K562 (cell line): Measurements from ENCODE around the gene TTC39A. TPM values are rescaled to one million over a fixed set of nuclear protein-coding genes. Genes with fewer than 3 reads are reported as not detected.

ENCODE experiments used
- BHLHE40 ChIP-seq: IDR thresholded peaks from 2 replicates; pipeline ENCODE4 v1.6.1; 2011; ENCODE audit warnings: low read length, improper control_type of control experiment
- DACH1 ChIP-seq: fragments of 450-650 bp; IDR thresholded peaks from 2 replicates; pipeline ENCODE4 v1.6.1; 2018; ENCODE audit not compliant: partially characterized antibody
- DIDO1 ChIP-seq: fragments of 450-650 bp; IDR thresholded peaks from 2 replicates; pipeline ENCODE4 v1.6.1; 2016; ENCODE audit warnings: low read depth, missing biosample characterization, missing genetic modification characterization
- EGR1 ChIP-seq: fragments of 450-650 bp; conservative IDR thresholded peaks from 2 replicates; pipeline ENCODE4 v1.6.1; 2017; ENCODE audit warnings: mild to moderate bottlenecking
- ESRRB ChIP-seq: fragments of 250-450 bp; sonication (Bioruptor Pico); IDR thresholded peaks from 2 replicates; pipeline ENCODE4 v1.5.0; 2020; ENCODE audit warnings: mild to moderate bottlenecking, moderate library complexity, borderline replicate concordance
- HNRNPL ChIP-seq: fragments of 200-400 bp; formaldehyde crosslinking; IDR thresholded peaks from 2 replicates; pipeline ENCODE4 v1.6.1; 2017; ENCODE audit warnings: low read depth, mild to moderate bottlenecking, low read length
- MTA3 ChIP-seq: fragments of 450-650 bp; formaldehyde crosslinking; IDR thresholded peaks from 2 replicates; pipeline ENCODE4 v1.6.1; 2017; ENCODE audit warnings: mild to moderate bottlenecking, borderline replicate concordance
- PTRF ChIP-seq: fragments of 450-650 bp; IDR thresholded peaks from 2 replicates; pipeline ENCODE4 v1.6.1; 2016; ENCODE audit warnings: mild to moderate bottlenecking, missing genetic modification characterization, missing compliant biosample characterization
- RAD21 ChIP-seq, 2 experiments: fragments of 250-450 bp in 1 of 2; fragments of 450-650 bp in 1 of 2; sonication (Bioruptor Pico) in 1 of 2; formaldehyde crosslinking in 1 of 2; IDR thresholded peaks in 1 of 2; conservative IDR thresholded peaks in 1 of 2; 2 replicates each; pipeline versions ENCODE4 v1.4.0 to v1.8.0; 2020 to 2022; ENCODE audit warnings: mild to moderate bottlenecking in 2 of 2, moderate library complexity in 1 of 2
- RBM22 ChIP-seq: fragments of 200-400 bp; formaldehyde crosslinking; IDR thresholded peaks from 2 replicates; pipeline ENCODE4 v1.6.1; 2018; ENCODE audit warnings: low read length, low read depth; ENCODE audit not compliant: poor library complexity, severe bottlenecking
- SAFB ChIP-seq: fragments of 200-400 bp; formaldehyde crosslinking; IDR thresholded peaks from 2 replicates; pipeline ENCODE4 v1.6.1; 2017; ENCODE audit warnings: low read depth, low read length, borderline replicate concordance
- SMARCE1 ChIP-seq: fragments of 450-650 bp; IDR thresholded peaks from 2 replicates; pipeline ENCODE4 v1.7.1; 2016; ENCODE audit warnings: mild to moderate bottlenecking
- ZMIZ1 ChIP-seq, 2 experiments: fragments of 150-350 bp in 1 of 2; IDR thresholded peaks; 2 replicates each; pipeline ENCODE4 v1.6.1; 2012 to 2016; ENCODE audit warnings: low read depth in 2 of 2, low read length in 2 of 2, mild to moderate bottlenecking in 1 of 2, moderate library complexity in 1 of 2
- ZNF212 ChIP-seq: fragments of 450-650 bp; formaldehyde crosslinking; IDR thresholded peaks from 2 replicates; pipeline ENCODE4 v1.4.0; 2020; ENCODE audit warnings: mild to moderate bottlenecking
- polyA plus RNA-seq, 8 experiments: library from polyadenylated mRNA; depleted of rRNA in 4 of 8; stranded (reverse) in 5 of 8; unstranded in 3 of 8; fragments of >200 nt; fragmentation: Nextera tagmentation in 2 of 8; fragmentation: Illumina TruSeq in 1 of 8; extraction: Ambion mirVana in 2 of 8; extraction: Trizol in 1 of 8; gene quantifications; 2 replicates each; pipeline versions ENCODE4 v1.2.1 to v1.2.3, GENCODE V29; 2011 to 2014; ENCODE audit warnings: inconsistent platforms in 1 of 8, missing spikeins in 1 of 8
- total RNA-seq, 7 experiments: library from RNA; depleted of rRNA in 6 of 7; stranded (reverse); fragments of >200 nt in 6 of 7; fragmentation: Illumina TruSeq in 2 of 7; extraction: Trizol in 2 of 7; gene quantifications; 2 replicates each; pipeline versions ENCODE4 v1.2.1 to v1.2.3, GENCODE V29; 2011 to 2021; ENCODE audit warnings: low replicate concordance in 1 of 7
- TF ChIP-seq, protein P1 (sequence below): fragments of 450-650 bp; IDR thresholded peaks from 2 replicates; pipeline ENCODE4 v1.6.1; 2016; ENCODE audit warnings: antibody characterized with exemption
- TF ChIP-seq, protein P2 (sequence below): fragments of 450-650 bp; IDR thresholded peaks from 2 replicates; pipeline ENCODE4 v1.6.1; 2018; ENCODE audit warnings: mild to moderate bottlenecking, low read depth; ENCODE audit not compliant: partially characterized antibody
- TF ChIP-seq, protein P3 (sequence below): fragments of 450-650 bp; formaldehyde crosslinking; IDR thresholded peaks from 2 replicates; pipeline ENCODE4 v1.4.0; 2022; ENCODE audit warnings: mild to moderate bottlenecking, moderate library complexity

Gene TTC39A
- total and polyA plus RNA-seq, 9 of the 15 experiments (the other 6 are each of a cell fraction or from before 2014, with no cell fraction given) = 0.18 to 0.82 (median 0.35) TPM

- TF ChIP-seq RBM22 (no peak), ZMIZ1 (IDR thresholded peaks at IDR 0.05; ENCODE audit: low read depth in 2 of 2, low read length in 2 of 2) (no peak), PTRF (tag) (no peak), MTA3 (peak; percentile 31; the same call in 1 of the 2 replicates), DIDO1 (no peak), SMARCE1 (no peak), ZNF212 (CRISPR knock-in tag) (no peak), HNRNPL (no peak), RAD21 (CRISPR knock-in tag; conservative IDR thresholded peaks at IDR 0.05 in 1 of 2, IDR thresholded peaks at IDR 0.05 in 1 of 2) (no peak), BHLHE40 (peak; percentile 62; the same call in 1 of the 2 replicates), DACH1 (no peak), SAFB (no peak), ESRRB (no peak), EGR1 (peak; percentile 91)
- TF ChIP-seq, protein P1, sequence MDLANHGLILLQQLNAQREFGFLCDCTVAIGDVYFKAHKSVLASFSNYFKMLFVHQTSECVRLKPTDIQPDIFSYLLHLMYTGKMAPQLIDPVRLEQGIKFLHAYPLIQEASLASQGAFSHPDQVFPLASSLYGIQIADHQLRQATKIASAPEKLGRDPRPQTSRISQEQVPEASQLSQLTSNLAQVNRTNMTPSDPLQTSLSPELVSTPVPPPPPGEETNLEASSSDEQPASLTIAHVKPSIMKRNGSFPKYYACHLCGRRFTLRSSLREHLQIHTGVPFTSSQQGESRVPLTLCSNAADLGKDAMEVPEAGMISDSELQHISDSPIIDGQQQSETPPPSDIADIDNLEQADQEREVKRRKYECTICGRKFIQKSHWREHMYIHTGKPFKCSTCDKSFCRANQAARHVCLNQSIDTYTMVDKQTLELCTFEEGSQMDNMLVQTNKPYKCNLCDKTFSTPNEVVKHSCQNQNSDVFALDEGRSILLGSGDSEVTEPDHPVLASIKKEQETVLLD = 0 out of 2 replicates have a peak, but pooled peaks have one; percentile 29
- TF ChIP-seq, protein P2, sequence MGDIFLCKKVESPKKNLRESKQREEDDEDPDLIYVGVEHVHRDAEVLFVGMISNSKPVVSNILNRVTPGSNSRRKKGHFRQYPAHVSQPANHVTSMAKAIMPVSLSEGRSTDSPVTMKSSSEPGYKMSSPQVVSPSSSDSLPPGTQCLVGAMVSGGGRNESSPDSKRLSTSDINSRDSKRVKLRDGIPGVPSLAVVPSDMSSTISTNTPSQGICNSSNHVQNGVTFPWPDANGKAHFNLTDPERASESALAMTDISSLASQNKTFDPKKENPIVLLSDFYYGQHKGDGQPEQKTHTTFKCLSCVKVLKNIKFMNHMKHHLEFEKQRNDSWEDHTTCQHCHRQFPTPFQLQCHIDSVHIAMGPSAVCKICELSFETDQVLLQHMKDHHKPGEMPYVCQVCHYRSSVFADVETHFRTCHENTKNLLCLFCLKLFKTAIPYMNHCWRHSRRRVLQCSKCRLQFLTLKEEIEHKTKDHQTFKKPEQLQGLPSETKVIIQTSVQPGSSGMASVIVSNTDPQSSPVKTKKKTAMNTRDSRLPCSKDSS = no peak
- TF ChIP-seq, protein P3, sequence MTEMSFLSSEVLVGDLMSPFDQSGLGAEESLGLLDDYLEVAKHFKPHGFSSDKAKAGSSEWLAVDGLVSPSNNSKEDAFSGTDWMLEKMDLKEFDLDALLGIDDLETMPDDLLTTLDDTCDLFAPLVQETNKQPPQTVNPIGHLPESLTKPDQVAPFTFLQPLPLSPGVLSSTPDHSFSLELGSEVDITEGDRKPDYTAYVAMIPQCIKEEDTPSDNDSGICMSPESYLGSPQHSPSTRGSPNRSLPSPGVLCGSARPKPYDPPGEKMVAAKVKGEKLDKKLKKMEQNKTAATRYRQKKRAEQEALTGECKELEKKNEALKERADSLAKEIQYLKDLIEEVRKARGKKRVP (CRISPR knock-in tag) = 0 out of 2 replicates have a peak, but pooled peaks have one; percentile 5
Observed at GRCh38 chr1:51325878-51326755, 4.2 kb downstream of the TTC39A start (continued).
